ENCODE data around the gene SH3GL1. TPM values are rescaled to one million over a fixed set of nuclear protein-coding genes. Genes with fewer than 3 reads are reported as not detected.

The SH3GL1 gene
- total RNA-seq, 1 donor from 2014 or later, result 65.6 TPM

GRCh38 chr19:4323692-4324091 lies 76.7 kb downstream of the SH3GL1 start:
- H3K4me3 ChIP-seq, result no peak overlapping the region
- H3K27me3 ChIP-seq, result no peaks in the 10 kb centered on the region
- no peak for DNase-seq (ENCODE audit: extremely low spot score in 2 of 2)
- no peaks in the 10 kb centered on the region for H3K36me3 ChIP-seq
- TF ChIP-seq POLR2A (IDR thresholded peaks at IDR 0.05) (no peak), POLR2AphosphoS5 (IDR thresholded peaks at IDR 0.05; ENCODE audit: insufficient read depth in 1 of 2, low read depth in 1 of 2) (no peak), CTCF (IDR thresholded peaks at IDR 0.05) (no peak)
- H3K9me3 ChIP-seq, result no peaks in the 10 kb centered on the region
- intact Hi-C loops (cut with DNase I), result no loop called here
- H3K27ac ChIP-seq, result no peak overlapping the region
- peaks cover 16% of the 10 kb centered on the region for H3K4me1 ChIP-seq

GRCh38 chr19:4322942-4323665 lies 77.2 kb downstream of the SH3GL1 start:
- DNase-seq (ENCODE audit: extremely low spot score in 2 of 2), result no peak
- intact Hi-C loops (cut with DNase I), result no loop called here
- H3K27ac ChIP-seq, result no peak overlapping the region
- H3K9me3 ChIP-seq, result no peaks in the 10 kb centered on the region
- H3K4me3 ChIP-seq, result no peak overlapping the region
- peaks cover 13% of the 10 kb centered on the region for H3K4me1 ChIP-seq
- TF ChIP-seq POLR2A (IDR thresholded peaks at IDR 0.05), result no peak
- H3K36me3 ChIP-seq, result no peaks in the 10 kb centered on the region
- H3K27me3 ChIP-seq, result no peaks in the 10 kb centered on the region

- H3K27me3 ChIP-seq, result no peaks in the 10 kb centered on the region
- no peak for TF ChIP-seq POLR2A (IDR thresholded peaks at IDR 0.05)
- TF ChIP-seq CTCF (IDR thresholded peaks at IDR 0.05), result no peak
- TF ChIP-seq POLR2AphosphoS5 (IDR thresholded peaks at IDR 0.05; ENCODE audit: insufficient read depth in 1 of 2, low read depth in 1 of 2), result no peak
- H3K4me1 ChIP-seq, result no peaks in the 10 kb centered on the region
- intact Hi-C loops (cut with DNase I), result no loop called here
- DNase-seq (ENCODE audit: extremely low spot score in 2 of 2), result no peak
- no peak overlapping the region for H3K4me3 ChIP-seq
- no peaks in the 10 kb centered on the region for H3K9me3 ChIP-seq
- no peak overlapping the region for H3K27ac ChIP-seq
- no peaks in the 10 kb centered on the region for H3K36me3 ChIP-seq
These were observed 79.9 kb downstream of the SH3GL1 start for GRCh38 chr19:4320419-4320818.

GRCh38 chr19:4319067-4319718 lies 81.2 kb downstream of the SH3GL1 start:
- DNase-seq (ENCODE audit: extremely low spot score in 2 of 2), result no peak
- Histone ChIP-seq H3K27me3 (no peaks in the 10 kb centered on the region), H3K4me3 (no peak overlapping the region), H3K9me3 (no peaks in the 10 kb centered on the region), H3K4me1 (no peaks in the 10 kb centered on the region), H3K36me3 (no peaks in the 10 kb centered on the region), H3K27ac (no peak overlapping the region)
- TF ChIP-seq POLR2AphosphoS5 (IDR thresholded peaks at IDR 0.05; ENCODE audit: insufficient read depth in 1 of 2, low read depth in 1 of 2), result no peak
- TF ChIP-seq POLR2A (IDR thresholded peaks at IDR 0.05), result no peak
- TF ChIP-seq CTCF (IDR thresholded peaks at IDR 0.05), result no peak
- intact Hi-C loops (cut with DNase I), result no loop called here

- no peak overlapping the region for H3K27ac ChIP-seq
- no peak overlapping the region for H3K4me3 ChIP-seq
- H3K4me1 ChIP-seq, result no peaks in the 10 kb centered on the region
- DNase-seq (ENCODE audit: extremely low spot score in 2 of 2), result no peak
- no peaks in the 10 kb centered on the region for H3K27me3 ChIP-seq
- TF ChIP-seq POLR2AphosphoS5 (IDR thresholded peaks at IDR 0.05; ENCODE audit: insufficient read depth in 1 of 2, low read depth in 1 of 2) (no peak), CTCF (IDR thresholded peaks at IDR 0.05) (no peak), POLR2A (IDR thresholded peaks at IDR 0.05) (no peak)
- no peaks in the 10 kb centered on the region for H3K36me3 ChIP-seq
- H3K9me3 ChIP-seq, result no peaks in the 10 kb centered on the region
- intact Hi-C loops (cut with DNase I), result no loop called here
These were observed 81.9 kb downstream of the SH3GL1 start for GRCh38 chr19:4318460-4318859.
